IPS-NIHi11 (cell line): ENCODE measurements around the gene PHLDA1.
"Not testable (repeated sequence)": the region's sequence is repeated elsewhere in the genome, so short reads cannot be mapped to it uniquely, and the experiment has no call there.

Experiments used
- DNase-seq: peaks from one replicate; pipeline ENCODE4 v3.0.0; 2012; ENCODE audit warnings: mixed read lengths, low spot score

The PHLDA1 gene

GRCh38 chr12:76018672-76019071 is 12.9 kb downstream of the PHLDA1 start:
- DNase-seq = no peak

GRCh38 chr12:76018111-76018510 is 13.5 kb downstream of the PHLDA1 start:
- peak; percentile 34 for DNase-seq

GRCh38 chr12:76014007-76014406 is 17.6 kb downstream of the PHLDA1 start:
- no peak for DNase-seq

GRCh38 chr12:76013603-76014002 is 18.0 kb downstream of the PHLDA1 start:
- no peak for DNase-seq

- DNase-seq = no peak
These were observed 18.9 kb downstream of the PHLDA1 start for GRCh38 chr12:76012644-76013043.

- DNase-seq = no peak
These were observed 20.7 kb downstream of the PHLDA1 start for GRCh38 chr12:76010732-76011458.

GRCh38 chr12:76008428-76008827 is 23.1 kb downstream of the PHLDA1 start:
- no peak for DNase-seq

GRCh38 chr12:76007640-76008039 is 23.9 kb downstream of the PHLDA1 start:
- no peak for DNase-seq

GRCh38 chr12:76006028-76006925 is 25.3 kb downstream of the PHLDA1 start:
- DNase-seq = no peak

- DNase-seq = no peak
These were observed 28.3 kb downstream of the PHLDA1 start for GRCh38 chr12:76003355-76003638.

GRCh38 chr12:76002598-76003354 is 28.8 kb downstream of the PHLDA1 start:
- DNase-seq = no peak

GRCh38 chr12:75998292-75999063 is 33.1 kb downstream of the PHLDA1 start:
- DNase-seq = no peak

GRCh38 chr12:75997658-75998057 is 33.9 kb downstream of the PHLDA1 start:
- no peak for DNase-seq

- no peak for DNase-seq
These were observed 34.6 kb downstream of the PHLDA1 start for GRCh38 chr12:75996861-75997447.

GRCh38 chr12:75995691-75996090 is 35.9 kb downstream of the PHLDA1 start:
- DNase-seq = no peak

- DNase-seq = no peak
These were observed 37.4 kb downstream of the PHLDA1 start for GRCh38 chr12:75994069-75994740.

- DNase-seq = no peak
These were observed 39.8 kb downstream of the PHLDA1 start for GRCh38 chr12:75991753-75992152.

GRCh38 chr12:75990189-75990912 is 41.2 kb downstream of the PHLDA1 start:
- DNase-seq = no peak

- DNase-seq = not testable (repeated sequence)
These were observed 43.9 kb downstream of the PHLDA1 start for GRCh38 chr12:75987709-75988108.
